Measurements from ENCODE around the gene BGLAP. TPM values are rescaled to one million over a fixed set of nuclear protein-coding genes. Genes with fewer than 3 reads are reported as not detected.
A peak's percentile ranks its signal among the peaks of the same experiment; 100 is the strongest.
"Not testable (repeated sequence)": the region's sequence is repeated elsewhere in the genome, so short reads cannot be mapped to it uniquely, and the experiment has no call there.

The BGLAP gene
- total RNA-seq, 1 donor from 2014 or later = not detected

GRCh38 chr1:156211243-156211642 lies 30.7 kb upstream of the BGLAP start:
- Mint-ChIP-seq H3K4me1 (ENCODE audit: low read depth) (peaks cover 17% of the 10 kb centered on the region), H3K9me3 (ENCODE audit: low read depth) (no peaks in the 10 kb centered on the region), H3K27me3 (ENCODE audit: low read depth) (no peaks in the 10 kb centered on the region), H3K36me3 (ENCODE audit: low read depth) (peaks cover 5% of the 10 kb centered on the region), H3K27ac (ENCODE audit: unreplicated experiment) (no peak overlapping the region), H3K4me3 (ENCODE audit: unreplicated experiment) (no peak overlapping the region)
- TF ChIP-seq, protein P1, sequence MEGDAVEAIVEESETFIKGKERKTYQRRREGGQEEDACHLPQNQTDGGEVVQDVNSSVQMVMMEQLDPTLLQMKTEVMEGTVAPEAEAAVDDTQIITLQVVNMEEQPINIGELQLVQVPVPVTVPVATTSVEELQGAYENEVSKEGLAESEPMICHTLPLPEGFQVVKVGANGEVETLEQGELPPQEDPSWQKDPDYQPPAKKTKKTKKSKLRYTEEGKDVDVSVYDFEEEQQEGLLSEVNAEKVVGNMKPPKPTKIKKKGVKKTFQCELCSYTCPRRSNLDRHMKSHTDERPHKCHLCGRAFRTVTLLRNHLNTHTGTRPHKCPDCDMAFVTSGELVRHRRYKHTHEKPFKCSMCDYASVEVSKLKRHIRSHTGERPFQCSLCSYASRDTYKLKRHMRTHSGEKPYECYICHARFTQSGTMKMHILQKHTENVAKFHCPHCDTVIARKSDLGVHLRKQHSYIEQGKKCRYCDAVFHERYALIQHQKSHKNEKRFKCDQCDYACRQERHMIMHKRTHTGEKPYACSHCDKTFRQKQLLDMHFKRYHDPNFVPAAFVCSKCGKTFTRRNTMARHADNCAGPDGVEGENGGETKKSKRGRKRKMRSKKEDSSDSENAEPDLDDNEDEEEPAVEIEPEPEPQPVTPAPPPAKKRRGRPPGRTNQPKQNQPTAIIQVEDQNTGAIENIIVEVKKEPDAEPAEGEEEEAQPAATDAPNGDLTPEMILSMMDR (IDR thresholded peaks at IDR 0.05) = no peak
- DNase-seq (ENCODE audit: low spot score) = no peak

- no peaks in the 10 kb centered on the region for H3K9me3 Mint-ChIP-seq (ENCODE audit: low read depth)
- TF ChIP-seq, protein P1 (IDR thresholded peaks at IDR 0.05) = no peak
- DNase-seq (ENCODE audit: low spot score) = no peak
- peaks cover 17% of the 10 kb centered on the region for H3K4me1 Mint-ChIP-seq (ENCODE audit: low read depth)
- peaks cover 5% of the 10 kb centered on the region for H3K36me3 Mint-ChIP-seq (ENCODE audit: low read depth)
- peak overlapping the region; percentile 98 for H3K27ac Mint-ChIP-seq (ENCODE audit: unreplicated experiment)
- H3K27me3 Mint-ChIP-seq (ENCODE audit: low read depth) = no peaks in the 10 kb centered on the region
- H3K4me3 Mint-ChIP-seq (ENCODE audit: unreplicated experiment) = peak overlapping the region; percentile 91
Measured at GRCh38 chr1:156212130-156212529, 29.9 kb upstream of the BGLAP start.

- TF ChIP-seq, protein P1 (IDR thresholded peaks at IDR 0.05) = no peak
- Mint-ChIP-seq H3K27ac (ENCODE audit: unreplicated experiment) (peak within 1 kb of the TSS; percentile 98), H3K9me3 (ENCODE audit: low read depth) (no peaks in the 10 kb centered on the region), H3K36me3 (ENCODE audit: low read depth) (peaks cover 5% of the 10 kb centered on the region), H3K4me3 (ENCODE audit: unreplicated experiment) (peak within 1 kb of the TSS; percentile 91), H3K4me1 (ENCODE audit: low read depth) (peaks cover 20% of the 10 kb centered on the region), H3K27me3 (ENCODE audit: low read depth) (no peaks in the 10 kb centered on the region)
- peak; percentile 98 for DNase-seq (ENCODE audit: low spot score)
Measured at GRCh38 chr1:156212833-156213643, 28.9 kb upstream of the BGLAP start, which contains the start of gene PMF1. Gene PMF1 (plus strand): TSS chr1:156213007. CDS start chr1:156213016, 9 bp downstream.

GRCh38 chr1:156213644-156213966 lies 28.4 kb upstream of the BGLAP start:
- TF ChIP-seq, protein P1 (IDR thresholded peaks at IDR 0.05) = no peak
- Mint-ChIP-seq H3K9me3 (ENCODE audit: low read depth) (no peaks in the 10 kb centered on the region), H3K27ac (ENCODE audit: unreplicated experiment) (peak overlapping the region; percentile 98), H3K36me3 (ENCODE audit: low read depth) (peaks cover 5% of the 10 kb centered on the region), H3K27me3 (ENCODE audit: low read depth) (no peaks in the 10 kb centered on the region), H3K4me1 (ENCODE audit: low read depth) (peaks cover 20% of the 10 kb centered on the region), H3K4me3 (ENCODE audit: unreplicated experiment) (peak overlapping the region; percentile 91)
- DNase-seq (ENCODE audit: low spot score) = no peak

GRCh38 chr1:156214024-156214748 lies 27.8 kb upstream of the BGLAP start:
- TF ChIP-seq, protein P1 (IDR thresholded peaks at IDR 0.05) = no peak
- DNase-seq (ENCODE audit: low spot score) = no peak
- Mint-ChIP-seq H3K4me3 (ENCODE audit: unreplicated experiment) (peak overlapping the region; percentile 91), H3K27ac (ENCODE audit: unreplicated experiment) (peak overlapping the region; percentile 88), H3K27me3 (ENCODE audit: low read depth) (no peaks in the 10 kb centered on the region), H3K4me1 (ENCODE audit: low read depth) (peaks cover 20% of the 10 kb centered on the region), H3K9me3 (ENCODE audit: low read depth) (no peaks in the 10 kb centered on the region), H3K36me3 (ENCODE audit: low read depth) (peaks cover 5% of the 10 kb centered on the region)

DNA sequence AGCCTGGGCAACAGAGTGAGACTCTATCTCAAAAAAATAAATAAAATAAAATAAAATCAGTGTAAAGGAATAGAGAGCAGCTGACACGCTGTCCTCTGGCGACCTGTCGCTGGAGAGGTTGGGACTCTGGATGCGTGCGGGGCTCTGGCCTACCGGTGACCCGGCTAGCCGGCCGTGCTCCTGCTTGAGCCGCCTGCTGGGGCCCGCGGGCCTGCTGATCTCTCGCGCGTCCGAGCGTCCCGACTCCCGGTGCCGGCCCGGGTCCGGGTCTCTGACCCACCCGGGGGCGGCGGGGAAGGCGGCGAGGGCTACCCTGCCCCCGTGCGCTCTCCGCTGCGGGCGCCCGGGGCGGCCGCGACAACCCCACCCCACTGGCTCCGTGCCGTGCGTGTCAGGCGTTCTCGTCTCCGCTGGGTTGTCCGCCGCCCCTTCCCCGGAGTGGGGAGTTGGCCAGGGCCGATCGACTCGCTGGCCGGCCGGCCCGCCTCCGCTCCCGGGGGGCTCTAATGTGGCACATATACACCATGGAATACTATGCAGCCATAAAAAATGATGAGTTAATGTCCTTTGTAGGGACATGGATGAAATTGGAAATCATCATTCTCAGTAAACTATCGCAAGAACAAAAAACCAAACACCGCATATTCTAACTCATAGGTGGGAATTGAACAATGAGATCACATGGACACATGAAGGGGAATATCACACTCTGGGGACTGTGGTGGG lies 25.5 kb upstream of the BGLAP start:
- H3K27me3 Mint-ChIP-seq (ENCODE audit: low read depth); H3K27ac Mint-ChIP-seq (ENCODE audit: unreplicated experiment); DNase-seq (ENCODE audit: low spot score); H3K36me3 Mint-ChIP-seq (ENCODE audit: low read depth); H3K9me3 Mint-ChIP-seq (ENCODE audit: low read depth); H3K4me3 Mint-ChIP-seq (ENCODE audit: unreplicated experiment): not testable (repeated sequence)
- peaks cover 20% of the 10 kb centered on the region for H3K4me1 Mint-ChIP-seq (ENCODE audit: low read depth)

Measured in chondrocyte (in vitro differentiated cells).